OCI-LY7 (cell line): Measurements from ENCODE around the gene SOBP. TPM values are rescaled to one million over a fixed set of nuclear protein-coding genes. Genes with fewer than 3 reads are reported as not detected.

ENCODE experiments used
- BruUV-seq: library from RNA; stranded (reverse); fragments of 400-500 nt; replicated peaks from 2 replicates; lab custom pipeline; 2021; lab: Mats Ljungman, UMichigan
- CTCF ChIA-PET: fragments of 300-600 bp; sonication (Branson Sonifier 250); formaldehyde crosslinking; loops from one replicate; lab custom pipeline; 2022; ENCODE audit warnings: antibody characterized with exemption; ENCODE audit not compliant: unreplicated experiment; lab: Charles Lee
- POLR2A ChIA-PET: fragments of 300-600 bp; sonication (Branson Sonifier 250); formaldehyde crosslinking; loops from one replicate; lab custom pipeline; 2022; ENCODE audit warnings: antibody characterized with exemption; lab: Charles Lee
- DNase-seq: peaks from one replicate; pipeline ENCODE4 v3.0.0-alpha.2; 2015; ENCODE audit warnings: low spot score
- H2AFZ ChIP-seq: fragments of 200-600 bp; sonication (generic), shearing (Covaris generic); 2 replicates; pipeline ENCODE4 v1.6.1; 2014; ENCODE audit warnings: mild to moderate bottlenecking, antibody characterized with exemption, low read length, moderate library complexity
- H3K27ac ChIP-seq: fragments of 200-600 bp; sonication (generic); 2 replicates; pipeline ENCODE4 v1.5.1; 2014; ENCODE audit warnings: mixed run types, low read depth, mild to moderate bottlenecking, moderate library complexity, low read length, inconsistent platforms; ENCODE audit not compliant: poor library complexity, severe bottlenecking
- H3K36me3 ChIP-seq: fragments of 200-600 bp; sonication (generic); 2 replicates; pipeline ENCODE4 v1.6.1; 2014; ENCODE audit warnings: mild to moderate bottlenecking, antibody characterized with exemption, low read length, moderate library complexity, mixed read lengths; ENCODE audit not compliant: insufficient read depth
- H3K4me1 ChIP-seq: fragments of 200-600 bp; sonication (generic); 2 replicates; pipeline ENCODE4 v1.5.1; 2014; ENCODE audit warnings: mild to moderate bottlenecking, low read length; ENCODE audit not compliant: insufficient read depth, poor library complexity, severe bottlenecking
- H3K4me2 ChIP-seq: fragments of 200-600 bp; sonication (generic); 2 replicates; pipeline ENCODE4 v1.6.1; 2014; ENCODE audit warnings: mild to moderate bottlenecking, low read length
- H3K4me3 ChIP-seq: fragments of 200-600 bp; sonication (generic); 2 replicates; pipeline ENCODE4 v1.5.1; 2014; ENCODE audit warnings: mild to moderate bottlenecking, low read depth, low read length; ENCODE audit not compliant: poor library complexity, severe bottlenecking
- H3K79me2 ChIP-seq: fragments of 200-600 bp; sonication (generic); 2 replicates; pipeline ENCODE4 v1.6.1; 2016; ENCODE audit warnings: low read depth, mild to moderate bottlenecking, low read length, moderate library complexity, mixed read lengths; ENCODE audit not compliant: insufficient read depth
- H3K9me2 ChIP-seq: fragments of 200-600 bp; sonication (generic); 2 replicates; pipeline ENCODE4 v1.6.1; 2016; ENCODE audit warnings: mild to moderate bottlenecking, low read length, mixed read lengths; ENCODE audit not compliant: insufficient read depth
- H3K9me3 ChIP-seq: fragments of 200-600 bp; sonication (generic); 2 replicates; pipeline ENCODE4 v1.6.1; 2014; ENCODE audit warnings: mild to moderate bottlenecking, mixed run types, low read length, mixed read lengths
- H4K20me1 ChIP-seq: fragments of 200-600 bp; sonication (generic); 2 replicates; pipeline ENCODE4 v1.6.1; 2014; ENCODE audit warnings: mild to moderate bottlenecking, antibody characterized with exemption, low read length, moderate library complexity, mixed read lengths; ENCODE audit not compliant: insufficient read depth
- EZH2phosphoT487 ChIP-seq: fragments of 200-600 bp; sonication (generic); IDR thresholded peaks from 2 replicates; pipeline ENCODE4 v1.6.1; 2018; ENCODE audit warnings: low read depth, borderline replicate concordance, mild to moderate bottlenecking, mixed run types, antibody characterized with exemption, low read length, moderate library complexity, mixed read lengths
- intact Hi-C: fragments of 100-400 bp; cut with micrococcal nuclease; formaldehyde crosslinking; loops from one replicate; pipeline ENCODE4 v1.10.0; 2022; ENCODE audit not compliant: unreplicated experiment
- total RNA-seq, 2 experiments: library from RNA; depleted of rRNA in 1 of 2; stranded (reverse); fragments of >200 nt in 1 of 2; shearing (Covaris generic) in 1 of 2; gene quantifications; 2 replicates each; pipeline ENCODE4 v1.2.3, GENCODE V29; 2014 to 2022
- TF ChIP-seq, protein P1 (sequence below): fragments of 200-600 bp; sonication (generic); conservative IDR thresholded peaks from 2 replicates; pipeline ENCODE4 v1.5.1; 2014; ENCODE audit warnings: mild to moderate bottlenecking, antibody characterized with exemption, low read length, moderate library complexity, mixed read lengths

SOBP gene
- total RNA-seq, 2 experiments from 2014 or later: 21.5 to 29.4 TPM

DNA sequence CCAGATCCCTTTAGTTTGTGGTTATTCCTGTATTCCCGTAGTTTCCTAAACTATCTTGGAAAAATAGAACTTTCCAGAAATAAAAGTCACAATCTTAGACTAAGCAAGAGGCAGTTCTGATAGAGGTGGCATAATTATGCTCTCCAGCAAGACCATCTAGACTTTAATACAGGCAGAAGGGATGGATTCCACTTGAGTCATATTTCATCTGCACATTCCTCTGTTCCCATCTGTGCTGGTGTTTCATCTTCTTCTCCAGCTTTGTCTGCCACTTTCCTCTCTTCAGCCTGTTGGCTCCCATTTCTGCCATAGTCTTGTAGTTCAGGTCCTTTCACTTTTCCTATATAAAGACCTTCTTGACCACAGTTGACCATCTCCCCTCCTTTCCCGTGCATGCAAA is 102.9 kb downstream of the SOBP start:
- H3K9me2 ChIP-seq: no peaks in the 10 kb centered on the region
- intact Hi-C loops: no loop called here
- peaks cover 65% of the 10 kb centered on the region for H3K36me3 ChIP-seq
- H3K9me3 ChIP-seq: no peaks in the 10 kb centered on the region
- peaks cover 4% of the 10 kb centered on the region; the same call in 1 of the 2 replicates for H3K79me2 ChIP-seq
- H3K4me1 ChIP-seq: peaks cover 27% of the 10 kb centered on the region
- ChIA-PET CTCF (no interaction called here), POLR2A (interaction anchor here (1.7 kb wide), 1 partner anchor 22 kb away, joined by 3 read pairs; no protein-coding TSS in a partner anchor)
- no peak overlapping the region for H3K4me3 ChIP-seq
- BruUV-seq: no TSS peak
- TF ChIP-seq, protein P1, sequence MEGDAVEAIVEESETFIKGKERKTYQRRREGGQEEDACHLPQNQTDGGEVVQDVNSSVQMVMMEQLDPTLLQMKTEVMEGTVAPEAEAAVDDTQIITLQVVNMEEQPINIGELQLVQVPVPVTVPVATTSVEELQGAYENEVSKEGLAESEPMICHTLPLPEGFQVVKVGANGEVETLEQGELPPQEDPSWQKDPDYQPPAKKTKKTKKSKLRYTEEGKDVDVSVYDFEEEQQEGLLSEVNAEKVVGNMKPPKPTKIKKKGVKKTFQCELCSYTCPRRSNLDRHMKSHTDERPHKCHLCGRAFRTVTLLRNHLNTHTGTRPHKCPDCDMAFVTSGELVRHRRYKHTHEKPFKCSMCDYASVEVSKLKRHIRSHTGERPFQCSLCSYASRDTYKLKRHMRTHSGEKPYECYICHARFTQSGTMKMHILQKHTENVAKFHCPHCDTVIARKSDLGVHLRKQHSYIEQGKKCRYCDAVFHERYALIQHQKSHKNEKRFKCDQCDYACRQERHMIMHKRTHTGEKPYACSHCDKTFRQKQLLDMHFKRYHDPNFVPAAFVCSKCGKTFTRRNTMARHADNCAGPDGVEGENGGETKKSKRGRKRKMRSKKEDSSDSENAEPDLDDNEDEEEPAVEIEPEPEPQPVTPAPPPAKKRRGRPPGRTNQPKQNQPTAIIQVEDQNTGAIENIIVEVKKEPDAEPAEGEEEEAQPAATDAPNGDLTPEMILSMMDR: no peak
- no peak for TF ChIP-seq EZH2phosphoT487
- no peak overlapping the region for H3K27ac ChIP-seq
- H4K20me1 ChIP-seq: 0 out of 2 replicates have a peak, but pooled peaks cover under 1% of the 10 kb centered on the region
- DNase-seq: no peak
- no peak overlapping the region for H2AFZ ChIP-seq
- H3K4me2 ChIP-seq: no peak overlapping the region

- TF ChIP-seq, protein P1: no peak
- no peak for TF ChIP-seq EZH2phosphoT487
- ChIA-PET POLR2A (no interaction called here), CTCF (no interaction called here)
These were observed 104.8 kb downstream of the SOBP start for GRCh38 chr6:107594736-107595135.

GRCh38 chr6:107598091-107598490 is 108.2 kb downstream of the SOBP start:
- H3K4me1 ChIP-seq: peaks cover 21% of the 10 kb centered on the region

More at GRCh38 chr6:107594736-107595135, 104.8 kb downstream of the SOBP start:
- H3K9me2 ChIP-seq: no peaks in the 10 kb centered on the region
- H3K79me2 ChIP-seq: peaks cover 7% of the 10 kb centered on the region; the same call in 1 of the 2 replicates
- DNase-seq: no peak
- intact Hi-C loops: no loop called here
- H3K4me2 ChIP-seq: no peak overlapping the region
- H3K4me1 ChIP-seq: peaks cover 21% of the 10 kb centered on the region
- H3K36me3 ChIP-seq: peaks cover 57% of the 10 kb centered on the region
- no TSS peak for BruUV-seq
- H3K9me3 ChIP-seq: no peaks in the 10 kb centered on the region
- H3K27ac ChIP-seq: no peak overlapping the region
- 0 out of 2 replicates have a peak, but pooled peaks cover 4% of the 10 kb centered on the region for H4K20me1 ChIP-seq
- H2AFZ ChIP-seq: no peak overlapping the region
- H3K4me3 ChIP-seq: no peak overlapping the region

More at GRCh38 chr6:107598091-107598490, 108.2 kb downstream of the SOBP start:
- Histone ChIP-seq H2AFZ (no peak overlapping the region), H3K4me3 (no peak overlapping the region), H4K20me1 (0 out of 2 replicates have a peak, but pooled peaks cover 4% of the 10 kb centered on the region), H3K27ac (no peak overlapping the region), H3K4me2 (no peak overlapping the region), H3K36me3 (peaks cover 42% of the 10 kb centered on the region), H3K79me2 (peaks cover 7% of the 10 kb centered on the region; the same call in 1 of the 2 replicates), H3K9me3 (no peaks in the 10 kb centered on the region), H3K9me2 (no peaks in the 10 kb centered on the region)
- intact Hi-C loops: no loop called here
- TF ChIP-seq, protein P1: no peak
- CTCF ChIA-PET: no interaction called here
- BruUV-seq: no TSS peak
- DNase-seq: no peak
- POLR2A ChIA-PET: interaction anchor here (0.7 to 3.2 kb wide), 4 partner anchors 10 to 59 kb away, joined by 3 to 21 read pairs (median 5); no protein-coding TSS in a partner anchor
